B cell (primary cell): Measurements from ENCODE around the gene TMEM18. TPM values are rescaled to one million over a fixed set of nuclear protein-coding genes. Genes with fewer than 3 reads are reported as not detected.

Source experiments
- ATAC-seq: fragments of 200-7000 bp; cut with Tn5 transposase; one replicate; pipeline ENCODE4 v1.10.0; 2021; ENCODE audit warnings: low read depth, mild to moderate bottlenecking, moderate number of reproducible peaks, moderate library complexity
- CTCF ChIA-PET: fragments of 350-600 bp; sonication (Branson Sonifier 250); formaldehyde crosslinking; loops from one replicate; lab custom pipeline; 2021; ENCODE audit warnings: antibody characterized with exemption, inconsistent platforms; lab: Charles Lee
- POLR2A ChIA-PET: fragments of 350-600 bp; sonication (Branson Sonifier 250); formaldehyde crosslinking; loops from one replicate; lab custom pipeline; 2021; ENCODE audit warnings: antibody characterized with exemption; lab: Charles Lee
- DNase-seq: peaks from one replicate; pipeline ENCODE4 v3.0.0; 2013
- H2AFZ ChIP-seq: 2 replicates; pipeline ENCODE4 v1.6.1; 2012; ENCODE audit warnings: mild to moderate bottlenecking, low read depth, low read length; ENCODE audit not compliant: insufficient read depth, poor library complexity, severe bottlenecking
- H3K27ac ChIP-seq, 2 donors: 1 replicate in 1 of 2; 2 replicates in 1 of 2; pipeline ENCODE4 v1.5.1; 2012 to 2013; ENCODE audit warnings: low read length in 2 of 2, mild to moderate bottlenecking in 2 of 2, moderate library complexity in 1 of 2
- H3K27me3 ChIP-seq, 4 experiments: fragments of 200-600 bp in 1 of 4; sonication (generic) in 1 of 4; replicated peaks in 1 of 4; 1 replicate in 2 of 4; 2 replicates in 2 of 4; pipeline versions ENCODE4 v1.6.1 to v1.7.0; 2013 to 2016; ENCODE audit warnings: low read length in 3 of 4, mild to moderate bottlenecking in 2 of 4, mixed read lengths in 1 of 4, moderate library complexity in 1 of 4; ENCODE audit not compliant: insufficient read depth in 4 of 4, control insufficient read depth in 3 of 4; ENCODE audit errors: control extremely low read depth in 1 of 4
- H3K36me3 ChIP-seq, 2 experiments: replicated peaks in 1 of 2; 1 replicate in 1 of 2; 2 replicates in 1 of 2; pipeline versions ENCODE4 v1.6.1 to v1.7.1; 2013; ENCODE audit warnings: low read length in 1 of 2; ENCODE audit not compliant: insufficient read depth in 2 of 2, control insufficient read depth in 1 of 2; ENCODE audit errors: control extremely low read depth in 1 of 2, extremely low read depth in 1 of 2
- H3K4me1 ChIP-seq, 2 donors: fragments of 200-600 bp in 1 of 2; sonication (generic) in 1 of 2; 1 replicate in 1 of 2; 2 replicates in 1 of 2; pipeline versions ENCODE4 v1.5.1 to v1.6.1; 2013 to 2017; ENCODE audit warnings: low read length in 2 of 2; ENCODE audit not compliant: control insufficient read depth in 2 of 2, insufficient read depth in 2 of 2
- H3K4me2 ChIP-seq: replicated peaks from 2 replicates; pipeline ENCODE3; 2012; ENCODE audit warnings: mild to moderate bottlenecking, low read depth, low read length; ENCODE audit not compliant: poor library complexity, severe bottlenecking
- H3K4me3 ChIP-seq, 5 experiments: fragments of 200-600 bp in 1 of 5; sonication (generic) in 1 of 5; 1 replicate in 3 of 5; 2 replicates in 2 of 5; pipeline versions ENCODE4 v1.5.1 to v1.7.0; 2011 to 2016; ENCODE audit warnings: low read length in 4 of 5, mild to moderate bottlenecking in 4 of 5, low read depth in 2 of 5, control low read depth in 1 of 5, moderate library complexity in 1 of 5; ENCODE audit not compliant: insufficient read depth in 1 of 5; ENCODE audit errors: control extremely low read depth in 1 of 5, extremely low read depth in 1 of 5
- H3K79me2 ChIP-seq: fragments of 200-600 bp; sonication (generic); one replicate; pipeline ENCODE4 v1.6.0; 2016; ENCODE audit warnings: low read length; ENCODE audit not compliant: control insufficient read depth, insufficient read depth
- H3K9ac ChIP-seq: fragments of 200-600 bp; sonication (generic); 2 replicates; pipeline ENCODE4 v1.6.1; 2017; ENCODE audit warnings: mild to moderate bottlenecking, low read length, moderate library complexity
- H3K9me3 ChIP-seq, 3 donors: one replicate each; pipeline versions ENCODE4 v1.6.1 to v1.7.1; 2013; ENCODE audit warnings: low read length in 2 of 3; ENCODE audit not compliant: control insufficient read depth in 2 of 3, insufficient read depth in 1 of 3; ENCODE audit errors: control extremely low read depth in 1 of 3
- H4K20me1 ChIP-seq: 2 replicates; pipeline ENCODE4 v1.6.0; 2012; ENCODE audit warnings: mild to moderate bottlenecking, low read length; ENCODE audit not compliant: insufficient read depth, control insufficient read depth, poor library complexity, severe bottlenecking
- H3K27ac Mint-ChIP-seq: one replicate; pipeline ENCODE4 v1.8.0; 2021; ENCODE audit warnings: mixed read lengths
- H3K27me3 Mint-ChIP-seq: one replicate; pipeline ENCODE4 v1.8.0; 2021; ENCODE audit warnings: mixed read lengths
- H3K4me1 Mint-ChIP-seq: one replicate; pipeline ENCODE4 v1.8.0; 2021; ENCODE audit warnings: mixed read lengths
- H3K4me3 Mint-ChIP-seq: one replicate; pipeline ENCODE4 v1.8.0; 2021; ENCODE audit warnings: mixed read lengths
- H3K9me3 Mint-ChIP-seq: one replicate; pipeline ENCODE4 v1.8.0; 2022; ENCODE audit warnings: mixed read lengths; ENCODE audit not compliant: insufficient read depth
- CTCF ChIP-seq: fragments of 200-600 bp; IDR thresholded peaks from one replicate; pipeline ENCODE4 v1.8.0; 2022; ENCODE audit warnings: antibody characterized with exemption, mild to moderate bottlenecking
- EZH2 ChIP-seq: IDR thresholded peaks from 2 replicates; pipeline ENCODE4 v1.6.1; 2012; ENCODE audit warnings: borderline replicate concordance, low read depth, mild to moderate bottlenecking, moderate library complexity, low read length; ENCODE audit not compliant: insufficient read depth, poor library complexity, severe bottlenecking
- WGBS: methylation state at CpG from one replicate; pipeline ENCODE4 v1.1.5; 2013; ENCODE audit warnings: missing lambda C conversion rate; ENCODE audit not compliant: insufficient coverage; 5-methylcytosine and 5-hydroxymethylcytosine counted together
- intact Hi-C: fragments of 100-400 bp; cut with micrococcal nuclease; formaldehyde crosslinking; loops from one replicate; pipeline ENCODE4 v1.10.0; 2022
- polyA plus RNA-seq: library from polyadenylated mRNA; depleted of rRNA; stranded (reverse); fragments of >200 nt; gene quantifications from 2 replicates; pipeline ENCODE4 v1.2.3, GENCODE V29; 2012
- total RNA-seq, 2 donors: library from RNA; stranded (reverse); fragments of 120-200 nt in 1 of 2; gene quantifications; 1 replicate in 1 of 2; 2 replicates in 1 of 2; pipeline versions ENCODE4 v1.2.3 to v1.2.4, GENCODE V29; 2013 to 2022

The TMEM18 gene
- total and polyA plus RNA-seq, 2 donors (not counting 1 experiment from before 2014, with no cell fraction given) = 14.4 to 38.5 TPM

- TF ChIP-seq EZH2 = no peak
- TF ChIP-seq CTCF = no peak
- intact Hi-C loops = no loop called here
- Histone ChIP-seq H3K79me2 (no peaks in the 10 kb centered on the region), H3K27ac (no peak overlapping the region), H3K4me1 (no peaks in the 10 kb centered on the region), H3K9me3 (no peaks in the 10 kb centered on the region), H3K4me3 (no peak overlapping the region), H3K27me3 (peaks cover 0 to 3% (median 0%) of the 10 kb centered on the region in 4 experiments), H4K20me1 (no peaks in the 10 kb centered on the region), H3K4me2 (no peak overlapping the region), H2AFZ (no peak overlapping the region), H3K9ac (no peak overlapping the region), H3K36me3 (no peaks in the 10 kb centered on the region)
- Mint-ChIP-seq H3K4me1 (no peaks in the 10 kb centered on the region), H3K27me3 (peaks cover 3% of the 10 kb centered on the region), H3K9me3 (no peaks in the 10 kb centered on the region), H3K4me3 (no peak overlapping the region), H3K27ac (no peak overlapping the region)
- no peak for DNase-seq
- POLR2A ChIA-PET = no interaction called here
- CTCF ChIA-PET = no interaction called here
- ATAC-seq = no peak
- WGBS = 94% methylated on average over 6 of the region's 10 CpGs
Measured at GRCh38 chr2:654896-655295, 22.3 kb downstream of the TMEM18 start.

GRCh38 chr2:653645-654425, 23.4 kb downstream of the TMEM18 start:
- Mint-ChIP-seq H3K4me1 (no peaks in the 10 kb centered on the region), H3K27ac (no peak overlapping the region), H3K4me3 (no peak overlapping the region), H3K27me3 (no peaks in the 10 kb centered on the region), H3K9me3 (no peaks in the 10 kb centered on the region)
- TF ChIP-seq CTCF (no peak), EZH2 (no peak)
- Histone ChIP-seq H3K79me2 (no peaks in the 10 kb centered on the region), H3K9me3 (no peaks in the 10 kb centered on the region), H4K20me1 (no peaks in the 10 kb centered on the region), H3K27me3 (peaks cover 0 to 3% (median 0%) of the 10 kb centered on the region in 4 experiments), H3K4me3 (no peak overlapping the region), H2AFZ (no peak overlapping the region), H3K9ac (no peak overlapping the region), H3K4me2 (no peak overlapping the region), H3K27ac (no peak overlapping the region), H3K4me1 (no peaks in the 10 kb centered on the region), H3K36me3 (no peaks in the 10 kb centered on the region)
- POLR2A ChIA-PET = no interaction called here
- CTCF ChIA-PET = interaction anchor here (1.1 kb wide), 1 partner anchor 16 kb away, joined by 4 read pairs; no protein-coding TSS in a partner anchor
- DNase-seq (no peak), ATAC-seq (no peak)
- WGBS = 97% methylated on average over 10 of the region's 17 CpGs
- intact Hi-C loops = no loop called here
